Liver (tissue), 9 donors: ENCODE results near the gene SDE2. TPM values are rescaled to one million over a fixed set of nuclear protein-coding genes. Genes with fewer than 3 reads are reported as not detected.

Experiments used
- DNase-seq: peaks from one replicate; pipeline ENCODE4 v3.0.0-alpha.2; 2017; ENCODE audit warnings: low spot score
- H3K27ac ChIP-seq, 2 donors: one replicate each; pipeline ENCODE4 v1.7.0; 2013; ENCODE audit warnings: inconsistent platforms in 2 of 2, low read length in 2 of 2, control low read depth in 1 of 2, low read depth in 1 of 2, mild to moderate bottlenecking in 1 of 2
- H3K27me3 ChIP-seq, 4 donors: one replicate each; pipeline versions ENCODE4 v1.6.1 to v1.7.0; 2013; ENCODE audit warnings: low read length in 3 of 4, inconsistent platforms in 1 of 4, mild to moderate bottlenecking in 1 of 4, moderate library complexity in 1 of 4; ENCODE audit not compliant: control insufficient read depth in 4 of 4, insufficient read depth in 4 of 4
- H3K36me3 ChIP-seq, 4 donors: one replicate each; pipeline versions ENCODE4 v1.6.1 to v1.7.0; 2013; ENCODE audit warnings: low read length in 3 of 4, mild to moderate bottlenecking in 3 of 4, low read depth in 1 of 4, moderate library complexity in 1 of 4; ENCODE audit not compliant: control insufficient read depth in 4 of 4, insufficient read depth in 3 of 4
- H3K4me1 ChIP-seq, 4 donors: one replicate each; pipeline versions ENCODE4 v1.6.1 to v1.7.0; 2013; ENCODE audit warnings: low read length in 3 of 4, mild to moderate bottlenecking in 3 of 4, moderate library complexity in 1 of 4; ENCODE audit not compliant: control insufficient read depth in 4 of 4, insufficient read depth in 4 of 4
- H3K4me3 ChIP-seq, 3 donors: one replicate each; pipeline versions ENCODE4 v1.6.1 to v1.7.0; 2013; ENCODE audit warnings: low read length in 3 of 3, control low read depth in 1 of 3, low read depth in 1 of 3, mild to moderate bottlenecking in 1 of 3
- H3K9ac ChIP-seq, 2 donors: one replicate each; pipeline ENCODE4 v1.7.0; 2013; ENCODE audit warnings: low read length in 2 of 2, mild to moderate bottlenecking in 2 of 2, moderate library complexity in 2 of 2, control low read depth in 1 of 2, low read depth in 1 of 2
- H3K9me3 ChIP-seq, 4 donors: one replicate each; pipeline versions ENCODE4 v1.6.1 to v1.7.0; 2013; ENCODE audit warnings: low read length in 3 of 4; ENCODE audit not compliant: control insufficient read depth in 4 of 4
- EGR1 ChIP-seq, 2 donors: IDR thresholded peaks; 2 replicates each; pipeline ENCODE4 v1.6.1; 2016 to 2018; ENCODE audit warnings: antibody characterized with exemption in 2 of 2, low read depth in 2 of 2
- FOXA2 ChIP-seq: IDR thresholded peaks from 2 replicates; pipeline ENCODE4 v1.6.1; 2016; ENCODE audit warnings: antibody characterized with exemption
- GABPA ChIP-seq, 2 donors: IDR thresholded peaks in 1 of 2; conservative IDR thresholded peaks in 1 of 2; 2 replicates each; pipeline ENCODE4 v1.6.1; 2016; ENCODE audit warnings: antibody characterized with exemption in 2 of 2, mild to moderate bottlenecking in 1 of 2, moderate library complexity in 1 of 2
- HNF4A ChIP-seq, 2 donors: conservative IDR thresholded peaks; 2 replicates each; pipeline ENCODE4 v1.6.1; 2016; ENCODE audit warnings: antibody characterized with exemption in 2 of 2, mild to moderate bottlenecking in 2 of 2
- HNF4G ChIP-seq: IDR thresholded peaks from 2 replicates; pipeline ENCODE4 v1.6.1; 2016; ENCODE audit warnings: antibody characterized with exemption
- JUND ChIP-seq, 2 donors: IDR thresholded peaks; 2 replicates each; pipeline ENCODE4 v1.6.1; 2016; ENCODE audit warnings: antibody characterized with exemption in 2 of 2
- NR2F2 ChIP-seq: IDR thresholded peaks from 2 replicates; pipeline ENCODE4 v1.6.1; 2016; ENCODE audit warnings: antibody characterized with exemption
- RAD21 ChIP-seq, 2 donors: IDR thresholded peaks; 2 replicates each; pipeline ENCODE4 v1.6.1; 2016; ENCODE audit warnings: antibody characterized with exemption in 2 of 2, mild to moderate bottlenecking in 2 of 2
- RXRA ChIP-seq, 2 donors: IDR thresholded peaks; 2 replicates each; pipeline ENCODE4 v1.6.1; 2017 to 2018; ENCODE audit warnings: antibody characterized with exemption in 2 of 2, mild to moderate bottlenecking in 1 of 2
- SP1 ChIP-seq: IDR thresholded peaks from 2 replicates; pipeline ENCODE4 v1.6.1; 2018; ENCODE audit warnings: antibody characterized with exemption, mild to moderate bottlenecking
- YY1 ChIP-seq: IDR thresholded peaks from 2 replicates; pipeline ENCODE4 v1.6.1; 2016; ENCODE audit warnings: antibody characterized with exemption, mild to moderate bottlenecking
- WGBS: extraction: QIAGEN DNeasy Blood & Tissue Kit; methylation state at CpG from one replicate; pipeline ENCODE4 v1.1.7; 2013; 5-methylcytosine and 5-hydroxymethylcytosine counted together
- polyA plus RNA-seq, 2 donors: library from polyadenylated mRNA; stranded (reverse) in 1 of 2; unstranded in 1 of 2; fragments of 200-250 nt in 1 of 2; fragments of >200 nt in 1 of 2; fragmentation: Nextera tagmentation in 1 of 2; extraction: Ambion mirVana in 1 of 2; gene quantifications; one replicate each; pipeline versions ENCODE4 v1.2.1 to v1.2.3, GENCODE V29; 2013 to 2015
- total RNA-seq, 2 donors: library from RNA; depleted of rRNA; stranded (reverse); fragments of >200 nt; gene quantifications; one replicate each; pipeline ENCODE4 v1.2.3, GENCODE V29; 2014
- TF ChIP-seq, protein P1 (sequence below): IDR thresholded peaks from 2 replicates; pipeline ENCODE4 v1.6.1; 2016; ENCODE audit warnings: antibody characterized with exemption
- TF ChIP-seq, protein P2 (sequence below): fragments of 150-350 bp; IDR thresholded peaks from 2 replicates; pipeline ENCODE4 v1.5.1; 2017; ENCODE audit warnings: improper control_type of control experiment, low read depth, low read length; ENCODE audit not compliant: missing input control
- TF ChIP-seq, protein P3 (sequence below): IDR thresholded peaks from 2 replicates; pipeline ENCODE4 v1.6.1; 2016; ENCODE audit warnings: antibody characterized with exemption
- TF ChIP-seq, protein P4 (sequence below): IDR thresholded peaks from 2 replicates; pipeline ENCODE4 v1.6.1; 2016; ENCODE audit warnings: antibody characterized with exemption
- TF ChIP-seq, protein P5 (sequence below): IDR thresholded peaks from 2 replicates; pipeline ENCODE4 v1.6.1; 2016; ENCODE audit warnings: antibody characterized with exemption, mild to moderate bottlenecking
- donor health status: healthy.
- donor health status: healthy.
- donor health status: healthy.
- donor health status: healthy.
- donor health status: healthy.

SDE2 gene
- total and polyA plus RNA-seq, 4 donors, result 4.7 to 53.7 (median 11.0) TPM

DNA sequence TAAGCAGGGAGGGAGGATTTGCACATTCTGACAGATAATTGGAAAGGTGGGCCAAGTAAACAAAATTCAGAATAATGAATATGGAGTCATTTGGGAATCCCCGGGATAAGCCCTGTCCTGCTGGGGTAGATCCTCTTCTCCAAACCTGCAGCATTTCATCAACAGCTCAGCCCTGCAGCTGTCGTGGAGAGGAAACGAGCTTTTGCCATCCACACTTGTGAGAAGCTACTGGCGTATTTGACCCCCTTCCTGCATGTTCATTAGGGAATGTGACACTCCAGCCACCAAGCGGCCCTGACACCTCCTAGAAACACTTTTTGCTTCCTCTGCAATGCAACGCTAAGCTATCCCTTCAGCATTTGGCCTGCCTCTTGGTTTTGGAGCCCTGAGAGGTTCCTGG is 50.1 kb downstream of the SDE2 start:
- WGBS, result 72% methylated on average over 6 of the region's 6 CpGs
- TF ChIP-seq GABPA (IDR thresholded peaks at IDR 0.05 in 1 of 2, conservative IDR thresholded peaks at IDR 0.05 in 1 of 2), result no peak
- TF ChIP-seq RAD21 (IDR thresholded peaks at IDR 0.05), result no peak
- no peak for TF ChIP-seq EGR1 (IDR thresholded peaks at IDR 0.05; ENCODE audit: low read depth in 2 of 2)
- TF ChIP-seq, protein P1, sequence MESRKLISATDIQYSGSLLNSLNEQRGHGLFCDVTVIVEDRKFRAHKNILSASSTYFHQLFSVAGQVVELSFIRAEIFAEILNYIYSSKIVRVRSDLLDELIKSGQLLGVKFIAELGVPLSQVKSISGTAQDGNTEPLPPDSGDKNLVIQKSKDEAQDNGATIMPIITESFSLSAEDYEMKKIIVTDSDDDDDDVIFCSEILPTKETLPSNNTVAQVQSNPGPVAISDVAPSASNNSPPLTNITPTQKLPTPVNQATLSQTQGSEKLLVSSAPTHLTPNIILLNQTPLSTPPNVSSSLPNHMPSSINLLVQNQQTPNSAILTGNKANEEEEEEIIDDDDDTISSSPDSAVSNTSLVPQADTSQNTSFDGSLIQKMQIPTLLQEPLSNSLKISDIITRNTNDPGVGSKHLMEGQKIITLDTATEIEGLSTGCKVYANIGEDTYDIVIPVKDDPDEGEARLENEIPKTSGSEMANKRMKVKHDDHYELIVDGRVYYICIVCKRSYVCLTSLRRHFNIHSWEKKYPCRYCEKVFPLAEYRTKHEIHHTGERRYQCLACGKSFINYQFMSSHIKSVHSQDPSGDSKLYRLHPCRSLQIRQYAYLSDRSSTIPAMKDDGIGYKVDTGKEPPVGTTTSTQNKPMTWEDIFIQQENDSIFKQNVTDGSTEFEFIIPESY, result no peak
- TF ChIP-seq, protein P2, sequence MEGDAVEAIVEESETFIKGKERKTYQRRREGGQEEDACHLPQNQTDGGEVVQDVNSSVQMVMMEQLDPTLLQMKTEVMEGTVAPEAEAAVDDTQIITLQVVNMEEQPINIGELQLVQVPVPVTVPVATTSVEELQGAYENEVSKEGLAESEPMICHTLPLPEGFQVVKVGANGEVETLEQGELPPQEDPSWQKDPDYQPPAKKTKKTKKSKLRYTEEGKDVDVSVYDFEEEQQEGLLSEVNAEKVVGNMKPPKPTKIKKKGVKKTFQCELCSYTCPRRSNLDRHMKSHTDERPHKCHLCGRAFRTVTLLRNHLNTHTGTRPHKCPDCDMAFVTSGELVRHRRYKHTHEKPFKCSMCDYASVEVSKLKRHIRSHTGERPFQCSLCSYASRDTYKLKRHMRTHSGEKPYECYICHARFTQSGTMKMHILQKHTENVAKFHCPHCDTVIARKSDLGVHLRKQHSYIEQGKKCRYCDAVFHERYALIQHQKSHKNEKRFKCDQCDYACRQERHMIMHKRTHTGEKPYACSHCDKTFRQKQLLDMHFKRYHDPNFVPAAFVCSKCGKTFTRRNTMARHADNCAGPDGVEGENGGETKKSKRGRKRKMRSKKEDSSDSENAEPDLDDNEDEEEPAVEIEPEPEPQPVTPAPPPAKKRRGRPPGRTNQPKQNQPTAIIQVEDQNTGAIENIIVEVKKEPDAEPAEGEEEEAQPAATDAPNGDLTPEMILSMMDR, result no peak
- TF ChIP-seq YY1, result no peak
- TF ChIP-seq HNF4A (conservative IDR thresholded peaks at IDR 0.05), result no peak
- no peak for TF ChIP-seq JUND (IDR thresholded peaks at IDR 0.05)
- TF ChIP-seq, protein P3, sequence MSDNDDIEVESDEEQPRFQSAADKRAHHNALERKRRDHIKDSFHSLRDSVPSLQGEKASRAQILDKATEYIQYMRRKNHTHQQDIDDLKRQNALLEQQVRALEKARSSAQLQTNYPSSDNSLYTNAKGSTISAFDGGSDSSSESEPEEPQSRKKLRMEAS, result no peak
- no peak for TF ChIP-seq RXRA (IDR thresholded peaks at IDR 0.05)
- no peak for TF ChIP-seq SP1
- TF ChIP-seq, protein P4, sequence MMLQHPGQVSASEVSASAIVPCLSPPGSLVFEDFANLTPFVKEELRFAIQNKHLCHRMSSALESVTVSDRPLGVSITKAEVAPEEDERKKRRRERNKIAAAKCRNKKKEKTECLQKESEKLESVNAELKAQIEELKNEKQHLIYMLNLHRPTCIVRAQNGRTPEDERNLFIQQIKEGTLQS, result no peak
- TF ChIP-seq, protein P5, sequence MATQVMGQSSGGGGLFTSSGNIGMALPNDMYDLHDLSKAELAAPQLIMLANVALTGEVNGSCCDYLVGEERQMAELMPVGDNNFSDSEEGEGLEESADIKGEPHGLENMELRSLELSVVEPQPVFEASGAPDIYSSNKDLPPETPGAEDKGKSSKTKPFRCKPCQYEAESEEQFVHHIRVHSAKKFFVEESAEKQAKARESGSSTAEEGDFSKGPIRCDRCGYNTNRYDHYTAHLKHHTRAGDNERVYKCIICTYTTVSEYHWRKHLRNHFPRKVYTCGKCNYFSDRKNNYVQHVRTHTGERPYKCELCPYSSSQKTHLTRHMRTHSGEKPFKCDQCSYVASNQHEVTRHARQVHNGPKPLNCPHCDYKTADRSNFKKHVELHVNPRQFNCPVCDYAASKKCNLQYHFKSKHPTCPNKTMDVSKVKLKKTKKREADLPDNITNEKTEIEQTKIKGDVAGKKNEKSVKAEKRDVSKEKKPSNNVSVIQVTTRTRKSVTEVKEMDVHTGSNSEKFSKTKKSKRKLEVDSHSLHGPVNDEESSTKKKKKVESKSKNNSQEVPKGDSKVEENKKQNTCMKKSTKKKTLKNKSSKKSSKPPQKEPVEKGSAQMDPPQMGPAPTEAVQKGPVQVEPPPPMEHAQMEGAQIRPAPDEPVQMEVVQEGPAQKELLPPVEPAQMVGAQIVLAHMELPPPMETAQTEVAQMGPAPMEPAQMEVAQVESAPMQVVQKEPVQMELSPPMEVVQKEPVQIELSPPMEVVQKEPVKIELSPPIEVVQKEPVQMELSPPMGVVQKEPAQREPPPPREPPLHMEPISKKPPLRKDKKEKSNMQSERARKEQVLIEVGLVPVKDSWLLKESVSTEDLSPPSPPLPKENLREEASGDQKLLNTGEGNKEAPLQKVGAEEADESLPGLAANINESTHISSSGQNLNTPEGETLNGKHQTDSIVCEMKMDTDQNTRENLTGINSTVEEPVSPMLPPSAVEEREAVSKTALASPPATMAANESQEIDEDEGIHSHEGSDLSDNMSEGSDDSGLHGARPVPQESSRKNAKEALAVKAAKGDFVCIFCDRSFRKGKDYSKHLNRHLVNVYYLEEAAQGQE, result no peak
- TF ChIP-seq FOXA2, result no peak
- no peak for TF ChIP-seq HNF4G
- no peak for DNase-seq
- Histone ChIP-seq H3K36me3 (no peaks in the 10 kb centered on the region), H3K4me3 (no peak overlapping the region), H3K9ac (no peak overlapping the region), H3K4me1 (no peaks in the 10 kb centered on the region), H3K27me3 (peaks cover 0 to 2% (median 0%) of the 10 kb centered on the region in 4 donors), H3K9me3 (no peaks in the 10 kb centered on the region), H3K27ac (no peak overlapping the region)

DNA sequence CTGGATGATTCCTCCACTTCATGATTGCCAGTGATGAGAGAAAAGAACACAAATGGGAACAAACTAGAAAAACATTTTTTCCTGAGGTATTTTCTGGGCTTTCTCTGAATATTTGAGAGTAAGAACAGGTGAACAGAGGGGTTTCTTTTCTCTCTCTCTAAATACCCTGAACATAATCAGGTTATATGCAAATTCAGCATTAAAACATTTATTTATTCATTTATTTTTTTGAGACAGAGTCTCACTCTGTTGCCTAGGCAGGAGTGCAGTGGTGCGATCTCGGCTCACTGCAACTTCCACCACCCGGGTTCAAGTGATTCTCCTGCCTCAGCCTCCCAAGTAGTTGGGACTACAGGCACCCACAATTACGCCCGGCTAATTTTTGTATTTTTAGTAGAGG is 52.3 kb downstream of the SDE2 start:
- no peak for DNase-seq
- Histone ChIP-seq H3K9me3 (no peaks in the 10 kb centered on the region), H3K4me3 (no peak overlapping the region), H3K4me1 (no peaks in the 10 kb centered on the region), H3K9ac (no peak overlapping the region), H3K27me3 (peaks cover 0 to 2% (median 0%) of the 10 kb centered on the region in 4 donors), H3K36me3 (no peaks in the 10 kb centered on the region), H3K27ac (no peak overlapping the region)
- WGBS, result 96% methylated on average over 5 of the region's 5 CpGs
- TF ChIP-seq RAD21 (IDR thresholded peaks at IDR 0.05) (no peak), NR2F2 (no peak), HNF4G (no peak), YY1 (no peak), HNF4A (conservative IDR thresholded peaks at IDR 0.05) (no peak)
- TF ChIP-seq, protein P1, result no peak
- TF ChIP-seq, protein P2, result no peak
- TF ChIP-seq, protein P5, result no peak
